RWPE2 (cell line): ENCODE measurements around the gene SLIT3.

ENCODE experiments used
- ATAC-seq: fragments of 200-7000 bp; cut with Tn5 transposase; 3 replicates; pipeline ENCODE4 v1.9.1; 2021; ENCODE audit warnings: low read depth
- DNase-seq: peaks from one replicate; pipeline ENCODE4 v3.0.0-alpha.2; 2020; ENCODE audit warnings: low spot score
- H3K27ac ChIP-seq: fragments of 450-650 bp; 2 replicates; pipeline ENCODE4 v1.5.1; 2017; ENCODE audit warnings: mild to moderate bottlenecking; ENCODE audit not compliant: poor library complexity, severe bottlenecking
- H3K27me3 ChIP-seq: fragments of 250-450 bp; sonication (Bioruptor Pico); 2 replicates; pipeline ENCODE4 v1.5.1; 2021; ENCODE audit warnings: mild to moderate bottlenecking, moderate library complexity; ENCODE audit not compliant: insufficient read depth, poor library complexity, severe bottlenecking
- H3K36me3 ChIP-seq: fragments of 250-450 bp; sonication (Bioruptor Pico); 2 replicates; pipeline ENCODE4 v1.5.1; 2020; ENCODE audit warnings: low read depth, mild to moderate bottlenecking, moderate library complexity
- H3K4me1 ChIP-seq: fragments of 250-450 bp; sonication (Bioruptor Pico); 2 replicates; pipeline ENCODE4 v1.5.1; 2021; ENCODE audit warnings: mild to moderate bottlenecking, moderate library complexity; ENCODE audit not compliant: insufficient read depth, poor library complexity, severe bottlenecking
- H3K4me3 ChIP-seq: fragments of 250-450 bp; sonication (Bioruptor Pico); 2 replicates; pipeline ENCODE4 v1.5.1; 2021; ENCODE audit warnings: mild to moderate bottlenecking, moderate library complexity; ENCODE audit not compliant: severe bottlenecking
- H3K9me3 ChIP-seq: fragments of 250-450 bp; sonication (Bioruptor Pico); 2 replicates; pipeline ENCODE4 v1.5.1; 2021; ENCODE audit warnings: mild to moderate bottlenecking, moderate library complexity; ENCODE audit not compliant: severe bottlenecking
- CTCF ChIP-seq: fragments of 450-650 bp; IDR thresholded peaks from one replicate; pipeline ENCODE4 v1.5.1; 2017; ENCODE audit warnings: mild to moderate bottlenecking, moderate library complexity; ENCODE audit not compliant: poor library complexity, severe bottlenecking

SLIT3 gene

GRCh38 chr5:168679515-168679920 lies 621.4 kb downstream of the SLIT3 start:
- DNase-seq (no peak), ATAC-seq (peak; percentile 75)
- no peak overlapping the region for H3K4me3 ChIP-seq
- no peak overlapping the region for H3K27ac ChIP-seq
- TF ChIP-seq CTCF: peak; percentile 99
- no peaks in the 10 kb centered on the region for H3K9me3 ChIP-seq
- no peaks in the 10 kb centered on the region for H3K27me3 ChIP-seq
- no peaks in the 10 kb centered on the region for H3K4me1 ChIP-seq
- no peaks in the 10 kb centered on the region for H3K36me3 ChIP-seq

- ATAC-seq (no peak), DNase-seq (no peak)
- Histone ChIP-seq H3K27me3 (no peaks in the 10 kb centered on the region), H3K27ac (no peak overlapping the region), H3K4me1 (no peaks in the 10 kb centered on the region), H3K4me3 (no peak overlapping the region), H3K36me3 (no peaks in the 10 kb centered on the region), H3K9me3 (no peaks in the 10 kb centered on the region)
- TF ChIP-seq CTCF: no peak
Observed at GRCh38 chr5:168676501-168676900, 624.4 kb downstream of the SLIT3 start.

DNA sequence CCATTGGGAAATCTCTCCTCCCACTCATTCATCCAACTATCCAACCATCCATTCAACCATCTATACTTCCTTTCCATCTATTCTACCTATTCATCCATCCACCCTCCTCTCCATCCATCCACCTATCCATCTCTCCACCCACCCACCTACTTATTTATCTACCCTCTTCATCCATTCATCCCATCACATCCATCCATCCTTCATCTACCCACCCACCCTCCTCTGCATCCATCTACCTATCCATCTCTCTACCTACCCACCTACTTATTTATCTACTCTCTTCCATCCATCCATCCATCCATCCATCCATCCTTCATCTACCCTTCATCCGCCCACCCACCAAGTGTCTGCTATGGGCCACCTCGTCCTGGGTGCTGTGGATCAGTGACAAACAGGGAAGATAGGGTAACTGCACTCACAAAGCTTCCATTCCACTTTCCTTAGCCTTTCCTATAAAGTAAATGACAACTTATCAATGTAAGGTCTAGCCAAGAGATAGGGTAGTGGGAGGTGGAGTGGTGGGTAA lies 625.0 kb downstream of the SLIT3 start:
- no peaks in the 10 kb centered on the region for H3K9me3 ChIP-seq
- H3K27ac ChIP-seq: no peak overlapping the region
- DNase-seq (no peak), ATAC-seq (no peak)
- H3K27me3 ChIP-seq: no peaks in the 10 kb centered on the region
- H3K36me3 ChIP-seq: no peaks in the 10 kb centered on the region
- no peaks in the 10 kb centered on the region for H3K4me1 ChIP-seq
- H3K4me3 ChIP-seq: no peak overlapping the region
- no peak for TF ChIP-seq CTCF

DNA sequence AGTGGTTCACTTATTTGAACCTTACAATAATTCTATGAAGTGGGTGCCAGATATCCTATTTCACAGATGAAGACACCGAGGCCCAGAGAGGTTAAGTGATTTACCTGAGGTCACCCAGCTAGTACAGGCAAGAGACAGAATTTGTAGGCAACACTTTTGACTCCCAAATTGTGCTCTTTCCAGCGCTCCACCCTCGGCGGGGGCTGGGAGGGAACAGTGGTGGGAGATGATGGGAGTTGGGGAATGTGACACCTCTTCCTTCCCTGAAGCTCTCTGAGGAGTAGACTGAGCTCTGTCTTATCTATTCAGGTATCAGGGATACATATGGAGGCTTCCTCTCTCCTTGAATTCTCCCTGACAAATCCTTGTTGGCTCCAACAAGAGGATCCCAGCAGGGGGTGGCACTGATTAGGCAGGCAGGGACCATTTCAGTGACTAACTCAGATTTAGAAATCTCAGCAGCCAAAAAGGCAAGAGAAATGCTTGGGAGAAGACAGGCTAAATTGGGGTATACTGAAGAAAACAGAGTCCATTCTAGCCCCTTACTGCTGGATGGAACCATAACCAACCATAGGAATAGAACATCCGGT lies 626.0 kb downstream of the SLIT3 start:
- Histone ChIP-seq H3K9me3 (no peaks in the 10 kb centered on the region), H3K36me3 (no peaks in the 10 kb centered on the region), H3K27ac (no peak overlapping the region), H3K4me1 (no peaks in the 10 kb centered on the region), H3K27me3 (no peaks in the 10 kb centered on the region), H3K4me3 (no peak overlapping the region)
- DNase-seq (no peak), ATAC-seq (no peak)
- TF ChIP-seq CTCF: no peak

DNA sequence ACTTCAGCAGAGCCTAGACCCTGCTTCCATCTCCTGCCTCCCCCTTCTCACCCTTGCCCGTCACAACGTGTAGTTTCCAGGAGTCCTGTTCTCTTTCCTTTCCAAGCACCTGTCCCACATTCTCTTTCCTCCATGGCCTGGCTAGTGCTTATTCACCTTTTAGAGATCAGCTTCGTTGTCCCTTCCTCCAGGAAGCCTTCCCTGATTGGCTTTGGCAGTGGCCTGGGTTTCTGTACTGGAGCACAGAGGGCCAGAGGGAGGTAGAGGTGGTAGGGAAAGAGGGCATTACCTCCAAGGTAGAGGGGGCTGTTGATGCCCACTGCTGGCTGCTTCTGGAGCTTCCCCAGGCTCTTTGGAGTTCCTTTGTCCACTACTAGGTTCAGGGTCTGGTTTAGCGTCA lies 628.1 kb downstream of the SLIT3 start:
- no peaks in the 10 kb centered on the region for H3K36me3 ChIP-seq
- no peaks in the 10 kb centered on the region for H3K4me1 ChIP-seq
- DNase-seq (no peak), ATAC-seq (no peak)
- H3K9me3 ChIP-seq: no peaks in the 10 kb centered on the region
- H3K4me3 ChIP-seq: no peak overlapping the region
- no peak for TF ChIP-seq CTCF
- no peak overlapping the region for H3K27ac ChIP-seq
- H3K27me3 ChIP-seq: no peaks in the 10 kb centered on the region
